Measurements from ENCODE around the gene ARHGAP18.

DNA sequence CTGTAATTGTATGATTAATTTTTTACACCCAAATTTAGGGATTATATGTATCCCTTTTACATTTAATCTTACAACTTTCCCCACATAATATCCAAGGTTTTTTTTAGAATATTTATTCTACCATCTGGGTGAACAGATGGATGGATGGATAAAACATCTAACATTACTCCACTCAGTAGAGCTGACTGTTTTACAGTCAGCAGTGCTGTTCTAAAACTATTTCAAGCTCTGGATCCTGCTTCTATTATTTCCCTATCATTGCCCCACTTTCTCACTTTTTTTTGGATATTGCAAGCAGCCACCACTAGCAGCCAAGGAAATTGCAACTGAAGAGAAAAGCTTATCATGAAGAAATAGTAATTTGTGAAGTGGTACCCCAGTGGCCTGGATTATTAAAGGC, 173.7 kb downstream of the ARHGAP18 start:
- TF ChIP-seq, protein P1, sequence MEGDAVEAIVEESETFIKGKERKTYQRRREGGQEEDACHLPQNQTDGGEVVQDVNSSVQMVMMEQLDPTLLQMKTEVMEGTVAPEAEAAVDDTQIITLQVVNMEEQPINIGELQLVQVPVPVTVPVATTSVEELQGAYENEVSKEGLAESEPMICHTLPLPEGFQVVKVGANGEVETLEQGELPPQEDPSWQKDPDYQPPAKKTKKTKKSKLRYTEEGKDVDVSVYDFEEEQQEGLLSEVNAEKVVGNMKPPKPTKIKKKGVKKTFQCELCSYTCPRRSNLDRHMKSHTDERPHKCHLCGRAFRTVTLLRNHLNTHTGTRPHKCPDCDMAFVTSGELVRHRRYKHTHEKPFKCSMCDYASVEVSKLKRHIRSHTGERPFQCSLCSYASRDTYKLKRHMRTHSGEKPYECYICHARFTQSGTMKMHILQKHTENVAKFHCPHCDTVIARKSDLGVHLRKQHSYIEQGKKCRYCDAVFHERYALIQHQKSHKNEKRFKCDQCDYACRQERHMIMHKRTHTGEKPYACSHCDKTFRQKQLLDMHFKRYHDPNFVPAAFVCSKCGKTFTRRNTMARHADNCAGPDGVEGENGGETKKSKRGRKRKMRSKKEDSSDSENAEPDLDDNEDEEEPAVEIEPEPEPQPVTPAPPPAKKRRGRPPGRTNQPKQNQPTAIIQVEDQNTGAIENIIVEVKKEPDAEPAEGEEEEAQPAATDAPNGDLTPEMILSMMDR (conservative IDR thresholded peaks at IDR 0.05; ENCODE audit: low read length): no peak
- TF ChIP-seq EZH2phosphoT487 (IDR thresholded peaks at IDR 0.05; ENCODE audit: borderline replicate concordance): no peak
